ENCODE measurements around the gene SEMA3F. TPM values are rescaled to one million over a fixed set of nuclear protein-coding genes. Genes with fewer than 3 reads are reported as not detected.

The SEMA3F gene
- total RNA-seq, 1 experiment from 2014 or later, result 3.9 TPM

DNA sequence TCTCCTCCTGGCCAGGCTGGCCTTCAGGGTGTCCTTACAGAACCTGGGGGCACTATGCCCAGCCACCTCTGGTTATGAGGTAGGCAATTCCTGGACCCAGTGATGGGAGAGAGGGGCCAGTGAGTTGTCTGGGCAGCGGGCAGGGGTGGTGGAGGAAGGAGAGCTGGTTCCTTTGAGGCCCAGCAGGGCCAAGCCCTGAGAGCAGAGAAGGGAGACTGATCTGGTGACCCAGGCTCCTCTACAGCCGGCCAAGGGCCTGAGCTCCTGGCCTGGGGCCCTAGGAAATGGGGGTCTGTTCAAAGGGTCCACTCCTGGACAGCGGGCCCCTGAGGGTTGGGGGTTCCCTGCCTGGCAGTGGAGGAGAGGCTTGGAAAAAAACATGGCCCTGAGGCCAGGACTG, 57.8 kb downstream of the SEMA3F start:
- Histone ChIP-seq H3K27me3 (replicated peaks; ENCODE audit: insufficient read depth, low read depth, low read length, poor library complexity) (no peaks in the 10 kb centered on the region), H3K9me3 (ENCODE audit: low read depth, low read length, poor library complexity, severe bottlenecking) (no peaks in the 10 kb centered on the region), H3K4me1 (ENCODE audit: insufficient read depth, low read length, poor library complexity, severe bottlenecking) (no peaks in the 10 kb centered on the region), H3K36me3 (ENCODE audit: insufficient read depth, low read length, poor library complexity, severe bottlenecking) (no peaks in the 10 kb centered on the region), H3K27ac (ENCODE audit: low read depth, low read length, poor library complexity, severe bottlenecking) (no peak overlapping the region), H3K4me3 (ENCODE audit: low read depth, low read length, poor library complexity, severe bottlenecking) (no peak overlapping the region)
- BruUV-seq (replicated peaks), result no TSS peak
- no peak for DNase-seq (ENCODE audit: low spot score)
- ChIA-PET POLR2A (ENCODE audit: low non-redundant PET) (no interaction called here), CTCF (no interaction called here)
- intact Hi-C loops (cut with micrococcal nuclease; ENCODE audit: unreplicated experiment), result no loop called here
- TF ChIP-seq EZH2 (IDR thresholded peaks at IDR 0.05; ENCODE audit: borderline replicate concordance, low read depth, low read length, poor library complexity, severe bottlenecking) (no peak), CTCF (conservative IDR thresholded peaks at IDR 0.05; ENCODE audit: low read depth, low read length) (no peak)

DNA sequence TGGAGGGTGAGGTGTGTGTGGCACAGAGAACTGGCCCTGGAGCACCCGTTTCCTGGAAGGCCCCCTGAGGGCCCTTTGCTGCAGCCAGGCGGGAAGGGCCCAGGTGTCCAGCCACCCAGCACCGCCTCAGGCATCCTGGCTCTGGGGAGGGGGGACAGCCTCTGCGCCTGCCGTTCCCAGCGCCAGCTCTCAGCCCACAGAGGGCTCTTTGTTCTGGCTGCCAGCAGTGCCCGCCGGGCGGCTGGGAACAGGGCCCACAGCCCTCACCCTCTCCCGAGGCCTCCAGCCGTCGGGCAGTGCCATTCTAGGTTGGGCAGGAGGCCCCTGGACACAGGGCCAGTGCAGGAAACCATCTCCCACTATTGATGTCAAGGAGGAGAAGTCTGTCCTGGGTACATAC, 58.2 kb downstream of the SEMA3F start:
- ChIA-PET POLR2A (ENCODE audit: low non-redundant PET) (no interaction called here), CTCF (no interaction called here)
- TF ChIP-seq CTCF (conservative IDR thresholded peaks at IDR 0.05; ENCODE audit: low read depth, low read length), result no peak
- TF ChIP-seq EZH2 (IDR thresholded peaks at IDR 0.05; ENCODE audit: borderline replicate concordance, low read depth, low read length, poor library complexity, severe bottlenecking), result no peak
- H3K36me3 ChIP-seq (ENCODE audit: insufficient read depth, low read length, poor library complexity, severe bottlenecking), result no peaks in the 10 kb centered on the region
- H3K4me1 ChIP-seq (ENCODE audit: insufficient read depth, low read length, poor library complexity, severe bottlenecking), result no peaks in the 10 kb centered on the region
- H3K4me3 ChIP-seq (ENCODE audit: low read depth, low read length, poor library complexity, severe bottlenecking), result no peak overlapping the region
- BruUV-seq (replicated peaks), result no TSS peak
- no peaks in the 10 kb centered on the region for H3K9me3 ChIP-seq (ENCODE audit: low read depth, low read length, poor library complexity, severe bottlenecking)
- intact Hi-C loops (cut with micrococcal nuclease; ENCODE audit: unreplicated experiment), result no loop called here
- no peaks in the 10 kb centered on the region for H3K27me3 ChIP-seq (replicated peaks; ENCODE audit: insufficient read depth, low read depth, low read length, poor library complexity)
- no peak for DNase-seq (ENCODE audit: low spot score)
- H3K27ac ChIP-seq (ENCODE audit: low read depth, low read length, poor library complexity, severe bottlenecking), result no peak overlapping the region

- no peak for TF ChIP-seq CTCF (conservative IDR thresholded peaks at IDR 0.05; ENCODE audit: low read depth, low read length)
- TF ChIP-seq EZH2 (IDR thresholded peaks at IDR 0.05; ENCODE audit: borderline replicate concordance, low read depth, low read length, poor library complexity, severe bottlenecking), result no peak
- H3K4me3 ChIP-seq (ENCODE audit: low read depth, low read length, poor library complexity, severe bottlenecking), result no peak overlapping the region
- POLR2A ChIA-PET (ENCODE audit: low non-redundant PET), result no interaction called here
- H3K36me3 ChIP-seq (ENCODE audit: insufficient read depth, low read length, poor library complexity, severe bottlenecking), result no peaks in the 10 kb centered on the region
- H3K27ac ChIP-seq (ENCODE audit: low read depth, low read length, poor library complexity, severe bottlenecking), result no peak overlapping the region
- DNase-seq (ENCODE audit: low spot score), result no peak
- no TSS peak for BruUV-seq (replicated peaks)
- H3K9me3 ChIP-seq (ENCODE audit: low read depth, low read length, poor library complexity, severe bottlenecking), result no peaks in the 10 kb centered on the region
- no peaks in the 10 kb centered on the region for H3K4me1 ChIP-seq (ENCODE audit: insufficient read depth, low read length, poor library complexity, severe bottlenecking)
- intact Hi-C loops (cut with micrococcal nuclease; ENCODE audit: unreplicated experiment), result no loop called here
- H3K27me3 ChIP-seq (replicated peaks; ENCODE audit: insufficient read depth, low read depth, low read length, poor library complexity), result no peaks in the 10 kb centered on the region
- CTCF ChIA-PET, result no interaction called here
These were observed 59.7 kb downstream of the SEMA3F start for GRCh38 chr3:50214824-50215223.

Data from A673 (cell line).